GM18498 (cell line): ENCODE results near the gene PTBP3.
"Not testable (repeated sequence)": the region's sequence is repeated elsewhere in the genome, so short reads cannot be mapped to it uniquely, and the experiment has no call there.

Experiments used
- ATAC-seq: cut with Tn5 transposase; IDR thresholded peaks from one replicate; pipeline ENCODE4 v1.9.1; 2021; ENCODE audit warnings: mild to moderate bottlenecking, moderate library complexity; ENCODE audit not compliant: unreplicated experiment

Gene PTBP3

DNA sequence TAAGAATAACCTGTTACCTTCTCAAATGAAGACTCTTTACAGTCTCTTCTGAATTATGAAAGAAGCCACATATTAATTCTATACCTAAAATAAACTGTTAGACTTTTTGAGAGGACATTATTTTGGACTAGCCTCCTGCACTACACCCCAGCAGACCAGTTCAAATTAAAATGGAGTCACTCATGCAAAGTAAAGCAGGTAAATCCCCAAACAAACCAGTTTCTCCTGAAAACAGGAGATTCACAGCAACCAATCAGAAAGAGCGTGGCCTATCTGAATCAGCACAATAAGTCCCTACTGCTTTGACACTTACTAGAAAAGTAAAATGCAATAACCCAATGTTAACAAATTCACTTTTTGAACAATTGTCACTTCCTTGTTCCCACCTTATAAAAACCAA is 58.8 kb downstream of the PTBP3 start:
- no peak for ATAC-seq

DNA sequence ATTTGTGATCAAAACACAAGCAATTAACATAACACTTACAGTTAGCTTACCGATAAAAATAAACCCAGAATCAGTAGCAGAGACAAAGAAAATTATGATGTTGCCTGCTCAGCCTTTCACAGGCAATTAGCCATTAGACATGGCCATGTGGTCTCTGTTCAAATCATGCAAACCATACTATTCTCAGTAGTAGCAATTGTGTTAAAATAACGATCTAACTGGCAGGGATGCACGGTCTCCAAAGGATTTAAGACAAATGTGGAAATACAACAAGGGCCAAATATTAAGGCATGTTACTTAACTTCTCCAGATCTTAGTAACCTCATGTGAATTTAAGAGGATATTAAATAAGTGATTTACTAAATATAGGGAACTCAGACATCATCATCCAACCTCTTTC is 59.5 kb downstream of the PTBP3 start:
- no peak for ATAC-seq

DNA sequence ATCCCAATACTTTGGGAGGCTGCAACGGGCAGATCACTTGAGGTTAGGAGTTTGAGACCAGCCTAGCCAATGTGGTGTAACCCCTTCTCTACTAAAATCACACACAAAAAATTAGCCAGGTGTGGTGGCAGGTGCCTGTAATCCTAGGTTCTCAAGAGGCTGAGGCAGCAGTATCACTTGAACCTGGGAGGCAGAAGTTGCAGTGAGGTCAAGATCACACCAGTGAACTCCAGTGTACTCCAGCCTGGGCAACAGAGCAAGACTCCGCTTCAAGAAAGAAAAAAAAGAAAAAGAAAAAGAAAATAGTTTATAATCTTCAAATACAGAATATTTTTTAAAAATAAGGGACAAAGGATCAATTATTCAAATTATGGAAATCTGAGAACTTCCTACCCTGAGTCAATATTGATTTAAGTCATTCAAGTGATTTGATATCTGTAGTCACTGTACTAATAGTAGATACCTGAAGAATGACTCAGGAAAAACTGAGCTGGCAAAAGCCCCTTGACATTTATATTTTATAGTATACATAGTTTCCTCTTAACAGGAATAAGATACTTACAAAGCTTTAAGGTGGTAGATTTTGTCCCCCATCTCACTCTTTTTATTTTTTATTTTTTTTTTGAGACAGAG is 61.8 kb downstream of the PTBP3 start:
- ATAC-seq, result no peak

DNA sequence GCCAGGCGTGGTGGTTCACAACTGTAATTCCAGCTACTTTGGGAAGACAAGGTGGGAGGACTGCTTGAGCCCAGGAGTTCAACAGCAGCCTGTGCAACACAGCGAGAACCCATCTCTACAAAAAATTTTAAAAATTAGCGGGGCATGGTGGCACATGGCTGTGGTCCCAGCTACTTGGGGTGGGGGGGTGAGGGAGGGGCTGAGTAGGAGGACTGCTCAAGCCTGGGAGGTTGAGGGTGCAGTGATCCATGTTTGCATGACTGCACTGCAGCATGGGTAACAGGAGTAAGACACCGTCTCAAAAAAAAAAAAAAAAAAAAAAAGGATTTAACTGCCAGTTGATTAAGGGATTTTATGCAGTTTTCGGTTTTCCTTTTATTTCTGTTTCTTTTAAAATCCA is 65.0 kb downstream of the PTBP3 start:
- ATAC-seq, result no peak

DNA sequence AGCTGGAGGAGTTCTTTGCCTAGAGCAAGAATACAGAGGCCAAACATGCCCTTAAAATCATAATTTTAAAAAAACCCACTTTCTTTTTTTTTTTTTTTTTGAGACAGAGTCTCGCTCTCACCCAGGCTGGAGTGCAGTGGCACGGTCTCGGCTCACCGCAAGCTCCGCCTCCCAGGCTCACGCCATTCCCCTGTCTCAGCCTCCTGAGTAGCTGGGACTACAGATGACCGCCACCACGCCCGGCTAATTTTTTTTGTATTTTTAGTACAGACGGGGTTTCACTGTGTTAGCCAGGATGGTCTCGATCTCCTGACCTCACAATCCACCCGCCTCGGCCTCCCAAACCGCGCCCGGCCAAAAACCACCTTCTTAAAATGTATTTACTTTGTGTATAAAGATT is 66.3 kb downstream of the PTBP3 start:
- ATAC-seq, result not testable (repeated sequence)

DNA sequence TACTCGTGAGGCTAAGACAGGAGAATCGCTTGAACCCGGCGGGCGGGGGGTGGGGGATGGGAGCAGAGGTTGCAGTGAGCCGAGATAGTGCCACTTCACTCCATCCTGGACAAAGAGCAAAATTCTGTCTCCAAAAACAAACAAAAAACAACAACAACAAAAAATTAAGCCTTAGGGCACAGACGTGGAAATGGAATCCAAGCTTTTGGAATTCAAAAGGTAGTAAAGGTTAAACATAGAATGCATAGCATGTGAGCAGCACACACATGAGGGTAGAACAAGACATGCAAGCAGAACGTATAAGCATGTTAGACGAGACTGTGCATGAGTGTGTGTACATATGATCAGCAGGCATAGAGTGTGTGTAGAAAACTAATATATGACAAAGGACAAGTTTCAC is 68.0 kb downstream of the PTBP3 start:
- ATAC-seq, result no peak

DNA sequence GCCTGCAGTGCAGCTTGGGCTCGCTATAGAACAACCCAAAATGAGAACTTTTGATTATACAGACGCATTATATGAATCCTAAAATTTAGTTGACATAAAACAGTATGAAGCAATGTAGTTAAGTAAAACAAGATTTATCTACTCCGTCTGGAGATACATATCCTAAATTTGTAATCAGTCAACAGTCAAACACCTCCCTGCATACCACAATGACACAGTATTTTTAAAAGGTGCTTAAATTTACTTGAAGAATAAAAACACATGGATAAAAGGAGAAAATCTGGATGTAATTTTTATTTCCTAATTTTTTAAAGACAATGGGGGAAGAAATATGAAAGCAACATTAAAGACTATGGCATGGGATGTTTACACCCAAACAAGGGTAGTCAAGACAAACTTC is 70.8 kb downstream of the PTBP3 start:
- no peak for ATAC-seq

DNA sequence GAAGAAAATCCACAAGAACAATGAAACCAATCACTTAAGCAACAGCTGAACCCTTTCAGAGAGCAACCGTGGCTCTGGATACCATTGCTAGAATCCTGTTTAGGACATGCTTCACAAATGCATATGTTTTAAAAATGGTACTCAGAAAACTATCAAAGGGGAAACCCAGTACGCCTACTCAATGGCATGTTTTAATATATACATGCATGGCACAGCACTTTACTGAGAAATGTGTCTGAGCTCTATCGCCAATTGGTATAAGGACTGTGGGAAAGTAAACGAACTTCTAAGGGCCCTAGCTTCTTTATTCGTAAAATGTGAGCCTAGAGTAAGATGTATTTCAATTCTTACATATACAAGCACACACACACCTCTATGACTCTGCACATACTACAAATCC is 72.3 kb downstream of the PTBP3 start:
- ATAC-seq, result no peak

DNA sequence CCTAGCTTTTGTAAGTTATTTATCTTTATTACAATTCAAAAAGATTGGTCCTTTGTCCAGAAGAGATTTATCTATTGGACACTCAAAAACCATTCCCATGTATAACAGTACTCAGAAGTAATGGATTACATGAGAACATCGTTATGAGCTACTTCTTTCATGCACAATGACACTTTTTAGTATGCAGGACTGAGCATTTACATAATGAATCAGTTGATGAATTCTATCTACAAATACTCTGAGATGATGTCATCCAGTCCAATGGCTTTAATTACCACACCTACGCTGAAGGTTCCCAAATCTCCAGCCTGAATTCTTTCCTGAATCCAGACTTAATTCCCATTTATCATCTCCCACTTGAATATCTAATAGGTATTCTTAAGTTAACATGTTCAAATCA is 75.3 kb downstream of the PTBP3 start:
- ATAC-seq, result no peak

DNA sequence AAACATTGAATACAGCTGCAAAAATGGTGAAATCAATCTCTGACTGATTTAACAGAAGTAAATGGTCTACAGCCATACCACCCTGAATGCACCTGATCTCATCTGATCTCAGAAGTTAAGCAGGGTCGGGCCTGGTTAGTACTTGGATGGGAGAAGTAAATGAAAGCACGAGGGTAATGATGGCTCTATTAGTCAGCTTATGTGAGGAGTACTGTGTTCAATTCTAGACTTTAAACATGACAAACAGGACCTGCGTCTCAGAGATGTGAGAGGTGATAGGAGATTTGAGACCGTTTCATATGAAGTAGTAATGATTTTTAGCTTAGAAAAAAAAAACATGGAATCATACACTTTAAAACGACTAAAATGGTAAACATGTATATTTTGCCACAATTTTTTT is 81.2 kb downstream of the PTBP3 start:
- no peak for ATAC-seq

DNA sequence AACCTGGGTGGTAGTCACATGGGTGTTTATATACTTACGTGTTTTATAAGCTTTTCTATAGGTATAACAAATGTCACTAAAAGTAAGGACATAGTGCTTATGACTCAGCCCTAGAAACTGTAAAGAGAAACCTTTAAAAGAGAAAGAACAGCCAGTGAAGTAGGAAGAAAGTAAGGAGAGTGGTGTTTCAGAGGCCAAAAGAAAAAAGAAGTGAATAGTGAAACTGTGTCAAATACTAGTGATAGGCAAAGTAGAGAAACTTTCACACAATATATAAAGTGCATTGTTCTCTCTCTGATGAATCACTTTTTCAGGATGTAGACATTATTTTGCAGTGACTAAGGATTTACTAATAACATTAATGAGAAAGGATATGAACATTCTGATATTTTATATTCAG is 84.1 kb downstream of the PTBP3 start:
- ATAC-seq, result peak; percentile 84

DNA sequence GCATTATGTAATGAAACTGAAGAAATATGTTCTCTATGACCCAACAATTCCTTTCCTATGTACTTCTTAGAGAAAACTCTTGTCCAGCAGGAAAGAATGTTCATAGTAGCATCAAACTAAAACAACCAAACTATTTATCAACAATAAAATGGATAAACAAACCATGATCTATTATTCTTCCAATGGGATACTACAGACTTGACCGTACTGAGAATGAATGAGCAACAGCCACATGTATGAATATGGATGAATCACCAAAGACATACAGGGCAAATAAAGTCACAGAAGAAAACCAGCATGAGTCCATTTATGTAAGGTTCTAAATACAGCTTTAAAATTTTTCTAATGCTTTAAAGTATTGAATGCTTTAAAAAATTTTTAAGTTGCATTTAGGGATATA is 84.7 kb downstream of the PTBP3 start:
- ATAC-seq, result no peak

DNA sequence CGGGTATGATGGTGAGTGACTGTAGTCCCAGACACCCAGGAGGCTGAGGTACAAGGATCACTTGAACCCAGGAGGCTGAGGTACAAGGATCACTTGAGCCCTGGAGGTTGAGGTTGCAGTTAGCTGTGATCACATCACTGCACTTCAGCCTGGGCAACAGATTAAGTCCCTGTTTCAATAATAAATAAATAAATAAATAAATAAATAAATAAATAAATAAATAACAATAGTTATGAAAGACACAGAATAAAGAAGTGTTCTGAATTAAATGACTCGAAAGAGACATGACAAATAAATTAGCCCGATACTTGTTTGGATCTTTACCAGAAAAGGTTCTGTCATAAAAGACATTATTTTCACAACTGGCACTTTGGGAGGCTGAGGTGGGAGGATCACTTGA is 86.3 kb downstream of the PTBP3 start:
- ATAC-seq, result no peak

DNA sequence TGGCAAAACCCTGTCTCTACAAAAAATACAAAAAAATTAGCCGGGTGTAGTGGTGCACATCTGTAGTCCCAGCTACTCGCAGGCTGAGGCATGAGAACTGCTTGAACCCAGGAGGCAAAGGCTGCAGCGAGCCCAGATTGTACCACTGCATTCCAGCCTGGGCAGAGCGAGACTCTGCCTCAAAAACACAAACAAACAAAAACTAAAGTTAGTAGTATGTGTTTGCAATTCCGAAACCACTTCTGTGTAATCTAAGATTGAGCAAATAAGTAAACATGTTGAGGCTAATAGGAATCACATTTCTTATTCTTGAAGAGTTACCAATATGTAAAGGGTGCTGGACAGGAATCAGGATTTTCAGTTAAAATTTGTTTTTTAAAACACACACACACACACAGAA is 88.3 kb downstream of the PTBP3 start:
- no peak for ATAC-seq

DNA sequence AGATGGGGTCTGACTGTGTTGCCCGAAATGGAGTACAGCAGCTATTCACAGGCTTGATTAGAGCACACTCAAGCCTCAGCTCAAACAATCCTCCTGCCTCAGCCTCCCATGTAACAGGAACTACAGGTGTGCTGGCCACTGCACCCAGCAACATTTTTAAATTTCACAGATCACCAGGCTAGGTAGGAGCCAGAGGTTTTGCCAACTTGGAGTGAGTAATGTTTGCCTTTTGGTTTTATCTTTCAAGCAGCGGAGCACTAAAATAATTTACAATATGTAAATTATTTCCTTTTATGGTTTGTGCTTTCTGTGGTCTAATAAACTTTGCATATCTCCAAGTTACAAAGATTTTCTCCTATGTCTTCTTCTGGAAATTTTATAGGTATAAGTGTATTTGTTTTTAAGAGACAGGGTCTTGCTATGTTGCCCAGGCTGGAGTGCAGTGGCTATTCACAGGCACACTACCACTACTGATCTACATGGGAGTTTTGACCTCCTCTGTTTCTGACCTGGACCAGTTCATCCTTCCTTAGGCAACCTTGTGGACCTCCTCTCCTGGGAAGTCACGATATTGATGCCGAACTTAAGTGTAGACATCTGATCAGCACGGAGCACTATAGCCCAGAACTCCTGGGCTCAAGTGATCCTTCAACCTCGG is 91.1 kb downstream of the PTBP3 start:
- ATAC-seq, result no peak

DNA sequence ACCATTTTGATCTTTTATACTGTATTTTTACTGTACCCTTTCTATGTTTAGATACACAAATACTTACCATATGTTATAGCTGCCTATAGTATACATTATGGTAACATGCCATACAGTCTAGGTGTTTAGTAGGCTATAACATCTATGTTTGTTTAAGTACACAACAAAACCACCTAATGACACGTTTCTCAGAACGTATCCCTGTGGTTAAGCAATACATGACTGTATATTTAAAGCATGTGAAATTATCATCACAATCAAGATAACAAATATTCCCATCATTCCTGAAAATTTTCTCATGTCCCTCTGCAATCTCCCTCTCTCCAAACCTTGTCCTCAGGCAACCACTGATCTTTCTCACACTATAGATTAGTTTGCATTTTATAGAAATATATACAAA is 91.9 kb downstream of the PTBP3 start:
- ATAC-seq, result no peak

DNA sequence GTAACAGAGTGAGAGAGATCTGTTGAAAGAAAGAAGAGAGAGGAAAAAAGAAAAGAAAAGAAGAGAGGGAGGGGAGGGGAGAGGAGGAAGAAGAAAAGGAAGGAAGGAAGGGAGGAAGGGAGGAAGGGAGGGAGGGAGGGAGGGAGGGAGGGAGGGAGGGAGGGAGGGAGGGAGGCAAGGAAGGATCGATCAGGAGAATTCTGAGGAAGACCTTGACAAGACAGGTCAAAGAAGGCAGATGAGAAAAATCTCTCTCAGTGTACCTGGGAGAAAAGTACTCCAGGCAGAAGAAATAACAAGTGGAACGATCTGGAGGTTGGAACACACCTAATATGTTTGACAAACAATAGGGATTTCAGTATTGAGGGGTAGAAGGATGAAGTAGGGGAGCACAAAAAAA is 93.7 kb downstream of the PTBP3 start:
- no peak for ATAC-seq

DNA sequence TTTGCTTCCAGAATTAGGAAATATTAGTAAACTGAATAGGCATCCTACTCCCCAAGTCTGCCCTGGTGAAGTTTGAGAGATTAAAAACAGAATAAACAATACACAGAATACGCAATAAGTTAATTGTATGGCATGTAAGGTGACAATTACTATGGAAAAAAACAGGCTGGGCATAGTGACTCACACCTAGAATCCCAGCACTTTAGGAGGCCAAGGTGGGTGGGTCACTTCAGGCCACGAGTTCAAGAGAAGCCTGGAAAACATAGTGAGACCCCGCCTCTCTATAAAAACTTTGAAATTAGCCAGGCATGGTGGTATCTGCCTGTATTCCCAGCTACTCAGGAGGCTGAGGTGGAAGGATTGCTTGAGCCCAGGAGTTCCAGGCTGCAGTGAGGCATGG is 94.1 kb downstream of the PTBP3 start:
- no peak for ATAC-seq

DNA sequence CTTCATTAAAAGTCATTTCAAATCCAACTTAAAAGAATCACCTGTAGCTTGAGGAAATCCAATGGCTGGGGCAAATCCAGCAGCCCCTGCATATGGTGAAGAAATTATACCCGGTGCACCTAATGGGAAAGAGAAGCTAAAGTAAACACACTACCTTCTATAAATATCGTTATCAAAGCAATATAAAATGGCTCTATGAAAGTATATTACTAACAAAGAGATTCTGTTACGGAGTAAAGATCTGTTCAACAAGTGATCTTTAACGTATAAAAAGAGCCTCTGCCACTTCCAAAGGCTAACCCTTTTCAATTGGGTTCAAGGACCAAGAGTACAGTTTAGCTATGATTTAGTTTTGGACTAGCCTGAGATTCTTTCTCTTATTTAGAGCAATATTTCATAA is 98.6 kb downstream of the PTBP3 start:
- no peak for ATAC-seq

DNA sequence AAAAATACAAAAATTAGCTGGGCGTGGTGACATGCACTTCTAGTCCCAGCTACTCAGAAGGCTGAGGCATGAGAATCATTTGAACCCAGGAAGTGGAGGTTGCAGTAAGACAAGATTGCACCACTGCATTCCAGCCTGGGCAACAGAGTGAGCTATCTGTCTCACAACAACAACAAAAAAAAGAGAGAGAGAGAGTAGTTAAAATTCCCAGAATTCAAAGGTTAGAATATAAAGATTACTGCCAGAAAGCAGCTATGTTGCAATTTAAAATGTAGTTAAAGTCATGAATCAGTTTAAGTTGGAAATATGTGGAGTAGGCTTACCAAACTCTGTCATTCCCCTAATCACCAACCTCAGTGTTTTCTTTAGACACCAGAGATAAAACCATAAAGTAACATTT is 99.7 kb downstream of the PTBP3 start:
- ATAC-seq, result no peak

DNA sequence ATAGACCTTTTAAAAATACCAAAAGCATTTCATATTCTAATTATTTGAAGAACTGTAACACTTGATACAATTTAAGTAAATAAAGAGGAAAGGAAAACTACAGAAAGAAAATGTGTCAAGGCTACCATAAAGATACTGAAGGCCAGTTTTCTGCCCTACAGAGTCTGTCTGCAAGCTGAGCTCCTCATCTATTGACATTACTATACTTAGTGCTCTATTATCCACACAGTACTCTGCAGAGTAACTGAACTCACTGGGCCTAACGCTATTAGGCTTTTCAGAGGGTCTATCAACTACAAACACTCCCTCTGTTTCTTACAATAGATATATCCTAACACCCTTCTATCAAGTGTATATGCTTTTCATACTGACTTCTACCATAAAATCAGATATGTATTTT is 101.2 kb downstream of the PTBP3 start:
- ATAC-seq, result no peak

DNA sequence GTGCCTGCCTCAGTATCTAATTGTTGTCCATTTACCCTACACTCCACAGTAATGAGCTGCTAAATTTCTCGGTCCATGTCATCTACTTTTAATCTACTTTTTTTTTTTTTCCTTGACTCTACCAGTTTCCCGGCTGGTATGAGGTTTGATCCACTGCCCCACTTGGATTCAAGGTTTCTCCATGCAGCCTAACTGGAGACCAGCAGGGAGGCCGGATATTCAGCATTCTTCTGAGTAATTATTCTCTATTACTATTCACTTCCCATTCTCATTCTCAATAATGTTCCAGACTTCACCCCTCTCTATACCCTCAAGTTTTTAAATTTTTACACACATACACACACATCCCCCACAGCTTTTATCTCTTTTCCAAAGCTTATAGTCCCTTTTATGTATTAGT is 107.3 kb downstream of the PTBP3 start:
- ATAC-seq, result no peak
